Stimulated activated CD4-positive, alpha-beta T cell treated with anti-CD3 and anti-CD28 coated beads, TNF-alpha, amount 100 ng/mL, for 4 hours (primary cell): ENCODE results near the gene CXCL14.

Source experiments
- DNase-seq, 3 experiments: peaks; one replicate each; pipeline ENCODE4 v3.0.0-alpha.2; 2020; ENCODE audit warnings: low read depth in 3 of 3

Gene CXCL14, protein sequence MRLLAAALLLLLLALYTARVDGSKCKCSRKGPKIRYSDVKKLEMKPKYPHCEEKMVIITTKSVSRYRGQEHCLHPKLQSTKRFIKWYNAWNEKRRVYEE

DNA sequence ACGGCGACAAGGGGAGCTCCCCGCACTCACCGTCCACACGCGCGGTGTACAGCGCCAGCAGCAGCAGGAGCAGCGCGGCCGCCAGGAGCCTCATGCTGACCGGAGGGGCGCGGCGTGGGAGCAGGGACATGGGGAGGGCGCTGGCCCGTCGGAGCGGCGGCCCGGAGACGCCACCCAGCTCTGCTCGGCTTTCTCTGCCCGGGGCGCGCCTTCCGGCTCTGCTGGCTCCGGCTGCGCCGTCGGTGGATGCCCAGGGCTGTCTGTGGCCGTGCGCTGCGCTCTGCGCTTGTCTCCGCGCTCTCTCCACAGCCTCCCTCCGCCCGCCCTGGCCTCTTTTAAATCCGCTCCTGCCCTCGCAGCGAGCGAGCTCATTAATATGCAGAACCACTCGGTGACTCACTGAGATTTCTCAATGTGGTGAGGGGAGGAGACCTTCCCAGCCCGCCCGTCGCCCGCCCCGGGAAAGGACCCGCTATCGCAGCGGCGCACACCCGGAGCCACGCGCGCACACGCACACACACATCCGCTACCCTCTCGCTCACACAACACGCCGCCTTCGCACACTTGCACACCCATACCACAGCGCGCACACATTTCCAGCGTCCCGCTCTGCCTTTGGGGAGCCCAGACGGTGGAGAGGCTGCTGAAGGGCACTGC is at the start of gene CXCL14:
Gene CXCL14, minus strand, starts transcription at position 307 of the 657 bp plus-strand sequence. Its CDS starts 213 bp downstream, at position 94.
- no peak for DNase-seq

DNA sequence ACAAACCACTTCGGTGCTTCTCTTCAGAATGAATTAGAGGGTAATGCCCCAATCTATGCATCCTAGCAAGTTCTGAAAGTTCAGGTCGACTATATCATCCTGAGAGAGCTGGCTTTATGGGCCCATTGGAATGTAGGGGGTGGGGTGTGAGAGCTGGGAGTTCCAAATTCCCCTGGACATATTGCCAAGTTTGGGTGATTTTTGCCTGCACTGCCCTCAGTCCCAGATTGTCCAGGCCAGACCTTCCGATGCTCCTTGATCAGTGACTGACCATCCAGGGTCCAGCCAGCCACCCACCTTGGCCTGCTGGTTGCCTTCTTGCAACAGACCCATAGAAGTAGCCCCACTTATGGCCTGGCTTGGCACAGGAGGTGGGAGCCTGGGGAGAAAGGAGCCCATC is 47.8 kb upstream of the CXCL14 start:
- no peak for DNase-seq

DNA sequence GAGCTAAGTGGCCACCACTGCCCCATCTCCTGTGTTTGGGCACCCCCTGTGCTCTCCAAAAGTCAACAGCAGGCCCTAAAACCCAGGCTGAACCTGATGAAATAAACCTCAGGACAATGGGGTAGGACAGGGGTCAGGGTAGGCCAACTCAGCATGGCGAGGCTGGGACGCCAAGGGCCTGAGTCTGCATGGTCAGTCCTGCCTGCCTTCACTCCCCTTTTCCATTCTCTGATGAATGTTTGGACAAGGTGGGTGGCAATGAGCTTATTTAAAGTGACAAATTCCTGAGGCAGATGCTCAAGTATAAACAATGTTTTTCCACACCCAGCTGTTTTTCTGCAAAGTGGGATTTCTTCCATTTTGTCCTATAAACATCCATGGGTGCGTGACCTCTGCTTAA is 47.2 kb upstream of the CXCL14 start:
- DNase-seq, result no peak

DNA sequence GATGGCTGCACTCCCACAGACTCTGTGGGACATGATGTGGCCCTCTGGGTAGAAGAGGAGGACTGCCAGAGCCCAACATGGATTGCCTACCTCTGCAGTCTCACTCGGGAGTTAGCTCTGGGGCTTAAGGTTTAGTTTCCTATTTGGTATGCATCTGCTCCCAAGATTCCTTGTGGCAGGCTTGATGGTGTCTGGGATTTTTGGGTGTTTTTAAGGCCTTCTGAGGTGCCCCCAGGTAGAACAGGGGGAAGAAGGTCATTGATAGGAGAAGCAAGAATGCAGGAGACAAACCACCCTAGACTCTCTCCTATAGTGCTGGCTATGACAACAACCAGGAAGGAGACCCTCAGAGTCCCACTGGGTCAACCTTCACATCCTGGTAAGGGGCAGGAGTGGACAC is 46.7 kb upstream of the CXCL14 start:
- no peak for DNase-seq

DNA sequence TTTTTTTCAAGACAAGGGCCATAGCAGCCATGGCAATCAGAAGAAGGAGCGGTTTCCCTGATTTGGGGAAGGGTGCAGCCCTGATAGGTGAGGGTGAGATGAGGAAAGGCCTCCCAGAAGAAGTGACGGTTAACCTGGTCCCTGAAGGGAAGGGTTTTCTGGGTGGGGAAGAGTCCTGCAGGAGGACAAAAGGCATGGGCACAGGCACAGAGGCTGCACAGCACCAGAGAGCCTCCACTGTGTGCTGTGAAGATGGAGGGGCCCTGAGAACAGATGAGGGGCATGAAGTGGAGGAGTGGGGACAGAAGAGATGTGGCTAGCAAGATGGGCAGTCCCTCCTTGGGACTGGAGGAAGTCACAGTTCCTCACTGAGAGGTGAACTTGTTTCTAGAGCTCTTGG is 46.3 kb upstream of the CXCL14 start:
- DNase-seq, result no peak

DNA sequence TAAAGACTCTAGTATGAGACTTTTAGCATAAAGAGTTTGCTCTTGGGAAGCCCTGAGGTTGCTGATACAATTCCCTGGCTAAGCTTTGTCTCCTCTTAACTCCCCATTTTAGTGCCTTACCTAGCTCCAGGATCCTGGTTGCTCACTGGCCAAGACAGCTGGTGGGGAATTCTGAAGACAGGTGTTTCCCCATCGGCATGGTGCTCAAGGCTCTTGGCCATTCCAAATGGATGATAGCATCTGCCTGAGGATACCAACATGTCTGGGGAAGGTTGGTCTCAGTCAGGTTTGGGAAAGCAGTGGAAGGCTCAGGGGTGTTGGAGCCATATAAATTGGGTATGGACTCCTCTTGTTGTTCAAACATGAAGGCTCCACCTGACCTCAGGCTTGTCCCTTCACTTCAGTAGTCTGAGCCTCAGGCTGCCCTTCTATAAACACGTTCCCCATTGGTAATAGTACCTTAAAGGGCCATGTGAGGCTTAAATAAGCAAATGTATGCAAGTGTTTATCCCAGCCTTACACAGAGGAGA is 44.5 kb upstream of the CXCL14 start:
- DNase-seq, result no peak

DNA sequence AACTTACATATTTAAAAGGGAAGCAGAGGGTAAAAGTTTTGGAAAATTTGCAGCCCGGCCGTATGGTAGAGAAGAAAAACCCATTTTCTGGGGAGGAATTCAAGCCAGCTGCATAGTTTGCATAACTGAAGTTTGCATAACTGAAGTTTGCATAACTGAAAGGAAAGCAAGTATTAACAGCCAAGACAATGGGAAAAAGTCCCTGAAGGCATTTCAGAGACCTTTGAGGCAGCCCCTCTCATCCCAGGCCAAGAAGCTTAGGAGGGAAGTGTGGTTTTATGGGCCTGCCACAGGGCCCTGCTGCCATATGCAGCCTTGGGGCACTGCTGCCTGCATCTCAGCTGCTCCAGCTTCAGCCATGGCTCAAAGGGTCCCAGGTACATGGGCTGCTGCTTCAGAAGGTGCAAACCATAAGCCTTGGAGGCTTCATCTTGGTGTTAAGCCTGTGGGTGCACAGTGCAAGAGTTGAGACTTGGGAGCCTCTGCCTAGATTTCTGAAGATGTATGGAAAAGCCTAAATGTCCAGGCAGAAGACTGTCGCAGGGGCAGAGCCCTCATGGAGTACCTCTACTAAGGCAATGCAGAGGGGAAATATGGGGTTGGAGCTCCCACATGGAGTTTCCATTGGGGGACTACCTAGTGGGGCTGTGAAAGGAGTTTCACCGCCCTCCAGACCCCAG is 36.9 kb upstream of the CXCL14 start:
- DNase-seq, result no peak

DNA sequence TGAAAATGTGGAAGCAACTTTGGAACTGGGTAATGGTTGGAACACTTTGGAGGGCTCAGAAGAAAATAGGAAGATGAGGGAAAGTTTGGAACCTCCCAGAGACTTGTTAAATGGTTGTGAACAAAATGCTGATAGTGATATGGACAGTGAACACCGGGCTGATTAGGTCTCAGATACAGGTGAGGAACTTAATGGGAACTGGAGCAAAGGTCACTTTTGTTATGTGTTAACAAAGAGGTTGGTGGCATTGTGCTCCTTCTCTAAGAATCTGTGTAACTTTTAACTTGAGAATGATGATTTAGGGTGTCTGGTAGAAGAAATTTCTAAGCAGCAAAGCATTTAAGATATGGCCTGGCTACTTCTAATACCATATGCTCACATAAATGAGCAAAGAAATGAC is 36.4 kb upstream of the CXCL14 start:
- DNase-seq, result no peak

DNA sequence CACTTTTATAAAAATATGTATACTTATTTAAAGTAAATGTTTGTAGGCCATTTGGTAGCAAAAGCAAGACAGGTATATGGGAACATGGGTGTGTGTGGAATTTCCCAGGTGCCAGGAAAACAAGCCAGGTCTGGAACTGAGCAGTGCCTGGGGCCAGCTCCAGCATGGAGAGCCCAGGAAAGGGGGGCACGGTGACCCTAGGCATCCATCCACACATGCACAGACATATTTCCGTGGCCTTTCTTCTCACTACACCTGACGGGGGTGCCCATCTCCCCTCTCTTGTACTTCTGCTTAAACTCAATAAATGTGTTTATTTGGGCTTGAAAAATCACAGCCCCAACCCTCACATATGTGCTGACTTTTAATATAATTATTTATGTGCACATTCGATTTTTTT is 31.2 kb upstream of the CXCL14 start:
- DNase-seq, result no peak

DNA sequence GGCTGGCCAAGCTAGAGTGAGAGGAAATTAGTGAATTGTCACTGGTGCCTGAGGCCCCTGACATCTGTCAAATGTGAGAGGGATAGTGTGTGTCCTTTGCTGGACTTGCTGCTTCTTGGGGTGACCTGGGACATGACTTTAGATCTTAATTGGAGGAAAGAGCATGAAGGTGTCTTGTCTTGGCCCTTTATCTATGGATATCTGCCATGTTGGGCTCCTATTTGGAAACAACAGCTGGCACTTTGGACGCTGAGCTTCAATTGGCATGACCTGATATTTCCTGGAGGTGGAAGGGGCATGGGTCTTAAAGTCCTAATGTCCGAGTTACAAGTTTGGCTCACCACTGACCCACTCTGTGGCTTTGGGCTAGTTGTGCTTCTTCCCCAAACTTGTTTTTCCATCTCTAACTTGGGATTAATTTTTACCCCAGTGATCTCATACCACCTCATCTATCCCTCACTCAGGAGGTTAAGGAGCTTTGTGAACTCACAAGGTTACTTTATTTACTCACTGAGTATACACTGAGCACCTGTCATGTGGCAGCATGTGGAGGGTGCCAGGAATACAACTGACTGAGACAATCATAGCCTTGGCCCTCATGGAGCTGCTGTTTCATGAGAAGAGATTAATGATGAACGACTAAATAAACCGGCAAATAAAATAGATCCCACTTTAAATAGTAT is 30.1 kb upstream of the CXCL14 start:
- DNase-seq, result no peak

DNA sequence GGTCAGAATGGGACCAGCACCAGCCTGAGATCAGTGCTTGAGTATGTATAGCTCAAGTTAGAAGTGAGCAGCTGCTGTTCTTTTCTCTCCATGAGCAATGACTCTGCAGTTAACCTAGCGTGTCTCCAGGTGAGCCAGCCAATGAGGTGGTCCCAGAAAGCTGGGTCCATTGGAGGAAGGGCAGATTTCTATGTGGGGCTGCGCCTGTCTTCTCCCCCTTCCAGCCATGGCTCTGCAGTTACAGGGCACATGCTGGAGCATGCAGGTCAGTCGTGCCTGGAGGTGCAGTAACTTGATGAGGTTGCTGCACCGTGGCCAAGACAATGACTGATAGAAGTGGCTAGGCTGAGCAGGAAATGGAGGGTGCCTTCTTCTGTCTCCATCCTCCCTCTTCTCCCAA is 29.6 kb upstream of the CXCL14 start:
- no peak for DNase-seq

DNA sequence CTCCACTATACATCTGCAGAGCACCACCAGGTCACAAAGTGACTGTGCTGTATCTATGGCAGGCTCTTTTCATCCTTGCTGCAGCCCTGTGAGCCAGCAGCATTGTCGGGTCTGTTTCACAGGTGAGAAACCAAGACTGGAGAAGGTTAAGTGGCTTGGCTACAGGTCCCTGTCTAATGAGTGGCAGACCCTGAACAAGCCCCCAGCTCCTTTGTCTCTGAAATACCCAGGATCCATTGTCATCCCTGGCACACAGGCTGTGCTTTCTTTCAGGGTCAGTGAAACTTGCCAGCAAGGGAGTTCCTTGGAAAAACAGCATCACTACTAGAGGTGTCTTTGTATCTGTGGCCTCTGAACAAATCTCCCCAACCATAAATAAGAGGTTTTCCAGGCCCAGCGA is 27.6 kb upstream of the CXCL14 start:
- no peak for DNase-seq

DNA sequence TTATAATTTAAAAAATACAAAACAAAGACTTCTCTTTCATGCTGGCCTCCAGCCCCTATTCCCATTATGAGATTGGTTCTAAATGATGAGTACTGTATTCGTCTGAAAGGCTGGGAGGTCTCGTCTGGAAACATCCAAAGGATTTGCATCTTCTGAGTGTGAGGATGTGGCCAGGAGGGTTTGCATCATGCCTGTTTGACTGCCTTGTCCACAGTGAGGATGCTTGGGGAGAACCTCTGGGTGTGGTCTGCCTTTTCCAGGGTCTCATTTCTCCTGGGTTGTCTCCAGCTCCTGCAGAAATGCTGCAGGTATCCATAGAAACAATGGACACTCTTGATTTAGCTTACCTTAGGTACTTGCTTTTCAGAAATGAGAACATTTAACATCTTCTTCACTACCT is 26.4 kb upstream of the CXCL14 start:
- no peak for DNase-seq

DNA sequence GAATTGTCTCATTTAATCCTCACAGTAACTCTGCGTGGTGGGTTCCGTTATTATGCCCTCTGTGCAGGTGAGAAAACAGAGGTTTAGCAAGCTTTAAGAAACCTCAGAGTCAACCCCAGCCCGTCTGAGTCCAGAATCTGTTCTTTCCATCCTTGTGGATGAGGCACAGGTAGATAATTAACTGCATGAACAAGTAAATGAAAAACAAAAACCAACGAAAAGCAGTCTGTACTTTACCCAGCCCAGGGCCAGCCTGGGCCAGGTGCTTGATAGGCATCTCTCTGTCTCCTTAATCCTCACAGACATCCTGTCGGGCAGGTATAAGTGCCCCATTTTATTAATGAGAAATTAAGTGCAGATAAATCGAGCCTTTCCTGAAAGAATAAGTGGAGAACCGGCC is 25.3 kb upstream of the CXCL14 start:
- no peak for DNase-seq

DNA sequence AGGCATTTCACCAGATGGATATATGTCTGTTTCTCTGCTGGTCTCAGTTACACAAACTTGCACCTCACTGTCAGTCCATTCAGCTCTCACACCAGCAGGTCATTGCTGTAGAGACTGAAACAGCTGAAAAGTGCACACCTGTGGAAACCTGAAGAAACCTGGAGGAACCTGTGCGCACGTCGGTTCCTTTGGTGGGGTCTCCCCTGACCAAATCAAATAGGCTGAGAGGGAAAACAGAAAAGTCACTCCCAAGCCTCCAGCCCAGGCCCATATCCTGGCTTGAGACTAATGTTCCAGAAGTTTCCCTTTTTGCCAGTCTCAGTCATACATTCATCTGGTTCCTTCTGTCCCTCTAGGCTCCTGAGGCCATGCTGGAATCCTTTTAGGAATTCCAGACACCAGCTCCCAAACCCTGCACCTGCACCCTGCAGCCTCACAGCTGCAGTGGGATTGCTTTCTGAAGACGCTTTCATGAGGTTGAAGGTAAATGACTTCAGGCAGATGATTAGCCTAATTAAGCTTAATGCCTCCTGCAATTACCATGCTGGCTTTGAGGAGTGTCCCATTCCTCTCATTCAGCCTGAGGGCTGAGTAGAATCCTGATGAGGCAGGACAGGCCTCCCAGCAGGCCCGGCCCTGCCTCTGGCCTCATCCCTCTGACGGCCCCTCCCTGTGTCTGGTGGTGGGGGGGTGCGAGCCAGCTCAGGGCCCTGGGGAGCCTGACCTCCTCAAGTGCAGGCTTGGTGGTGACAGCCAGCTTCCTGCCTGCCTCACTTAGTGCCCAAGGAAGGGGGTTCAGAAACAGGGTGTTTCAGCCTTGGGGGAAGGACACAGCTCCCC is 24.3 kb upstream of the CXCL14 start:
- DNase-seq, result no peak

DNA sequence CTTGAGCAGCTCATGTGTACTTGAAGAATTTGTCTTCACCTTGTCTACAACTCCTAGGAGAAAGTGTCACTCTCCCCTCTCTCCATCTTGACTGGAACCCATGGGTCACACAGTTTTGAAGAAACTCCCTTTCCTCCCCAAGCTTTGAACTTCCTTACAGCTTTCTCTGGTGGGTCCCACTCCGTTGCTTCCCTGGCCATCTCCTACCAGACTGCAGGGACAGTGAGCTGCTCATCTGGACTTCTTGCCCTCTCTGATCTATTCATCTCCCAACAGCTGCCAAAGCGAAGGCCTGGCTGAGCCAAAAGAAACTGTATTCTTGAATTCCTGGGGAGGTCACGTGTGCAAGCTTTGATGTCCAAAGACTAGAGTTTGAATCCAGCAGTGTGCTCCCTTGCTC is 22.7 kb upstream of the CXCL14 start:
- no peak for DNase-seq

DNA sequence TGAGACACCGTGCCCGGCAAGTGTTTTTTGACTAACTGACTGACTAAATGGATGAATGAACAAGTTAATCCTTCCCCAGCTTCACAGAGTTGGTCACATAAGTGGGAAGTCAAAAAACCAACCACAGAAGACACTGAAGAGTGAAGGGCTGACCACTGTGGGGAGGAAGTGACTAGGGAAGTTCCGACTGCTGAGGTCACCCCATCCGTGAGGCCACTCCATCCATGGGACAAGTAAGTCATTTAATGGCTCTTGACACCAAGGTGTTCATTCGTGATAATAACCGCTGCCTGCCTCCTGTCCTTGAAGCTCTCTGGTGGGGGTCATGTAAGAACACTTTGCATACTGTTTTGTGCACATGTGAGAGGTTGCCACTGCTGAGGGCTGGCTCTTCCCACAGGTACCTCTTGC is 22.2 kb upstream of the CXCL14 start:
- no peak for DNase-seq

DNA sequence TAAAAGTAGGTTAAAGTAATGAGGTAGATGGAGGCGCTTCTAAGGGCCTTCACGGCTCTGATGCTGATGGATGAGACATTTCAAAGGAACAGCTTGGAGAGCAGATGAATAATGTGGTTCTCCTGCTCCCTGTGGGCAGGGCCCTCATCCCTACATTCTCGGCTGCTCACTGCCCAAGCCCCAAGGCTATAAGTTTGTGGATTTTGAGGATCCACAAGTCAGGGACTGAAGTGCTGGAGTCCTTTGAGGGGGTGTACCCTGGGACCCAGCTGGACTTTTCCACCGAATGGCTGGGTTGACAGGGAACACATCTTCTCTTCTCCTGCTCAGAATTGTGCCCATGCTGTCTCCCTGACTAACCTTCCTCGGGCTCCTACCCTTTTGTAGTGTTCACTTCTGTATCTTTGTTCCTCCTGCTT is 21.4 kb upstream of the CXCL14 start:
- DNase-seq, result no peak

DNA sequence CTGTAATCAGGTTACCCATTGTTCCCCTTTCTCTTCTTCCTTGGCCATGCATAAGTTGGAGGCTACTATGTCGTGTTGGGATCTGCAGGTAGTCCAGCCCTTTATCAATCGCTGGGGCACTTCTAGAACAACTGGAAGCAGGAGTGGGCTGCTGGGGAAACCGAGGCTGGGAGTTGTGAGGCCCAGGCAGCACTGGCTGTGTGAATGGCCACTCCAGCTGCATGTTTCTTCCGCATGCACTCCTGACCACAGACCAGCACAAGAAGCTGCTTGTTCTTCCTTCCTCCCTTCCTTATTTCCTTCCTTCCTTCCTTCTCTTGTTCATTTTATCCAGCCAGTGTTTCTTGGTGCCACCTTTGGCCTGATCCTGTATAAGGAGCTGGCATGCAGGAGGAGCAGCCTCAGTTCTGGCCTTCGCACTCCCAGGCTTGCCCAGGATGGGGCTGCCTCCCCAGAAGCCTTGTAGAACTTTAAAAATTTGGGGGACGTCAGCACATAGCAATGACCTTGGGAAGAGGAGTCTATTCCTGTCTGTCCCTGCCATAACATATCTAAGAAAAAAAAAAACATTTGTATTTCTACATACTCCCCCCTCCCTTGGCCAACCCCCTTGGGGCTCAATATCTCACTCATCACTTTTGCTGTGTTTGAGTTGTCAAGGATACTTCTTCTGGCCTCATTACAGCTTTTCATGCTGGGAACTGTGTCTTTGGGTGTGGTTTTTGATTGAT is 20.8 kb upstream of the CXCL14 start:
- DNase-seq, result no peak

DNA sequence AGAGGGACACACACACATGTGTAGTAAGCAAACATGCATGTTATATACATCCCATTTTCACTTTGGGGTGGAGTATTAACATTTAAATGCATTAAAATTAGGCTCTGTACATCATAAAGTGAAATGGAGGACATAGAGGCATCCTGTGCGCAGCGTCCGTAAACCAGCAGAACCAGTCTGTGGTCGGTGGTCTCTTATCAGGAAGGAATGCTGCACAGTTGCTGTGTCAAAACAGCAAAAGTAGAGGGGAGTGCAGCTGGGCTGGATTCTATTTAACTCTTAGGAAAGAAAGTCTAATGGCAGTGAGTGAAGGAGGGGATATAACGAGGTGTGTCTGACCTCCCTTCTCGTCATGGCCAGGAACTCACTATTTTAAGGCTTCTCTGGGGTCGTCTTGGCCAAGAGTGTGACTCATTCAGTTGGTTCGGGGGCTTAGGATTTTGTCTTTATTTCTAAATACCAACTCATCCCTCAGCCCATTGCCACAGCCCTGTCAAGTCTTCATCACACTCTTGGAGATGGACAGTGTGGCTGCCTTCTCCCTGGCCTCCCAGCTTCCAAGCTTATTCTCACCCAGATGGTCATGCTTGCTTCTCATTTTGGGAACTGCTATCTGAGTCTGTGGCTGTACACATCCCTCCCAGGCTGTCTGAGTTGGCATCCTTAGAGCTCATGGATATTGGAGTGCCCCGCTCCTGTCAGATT is 20.1 kb upstream of the CXCL14 start:
- no peak for DNase-seq
